Gastrocnemius medialis (tissue), 4 donors: Measurements from ENCODE around the gene CYS1.

Experiments
- POLR2A ChIP-seq, 2 donors: fragments of 450-650 bp; IDR thresholded peaks; one replicate each; pipeline ENCODE4 v1.6.1; 2017; ENCODE audit warnings: antibody characterized with exemption in 2 of 2, mild to moderate bottlenecking in 2 of 2, moderate library complexity in 2 of 2
- TF ChIP-seq, protein P1 (sequence below), 5 experiments: fragments of 450-650 bp in 3 of 5; fragments of 200-600 bp in 2 of 5; sonication (generic) in 2 of 5; IDR thresholded peaks in 4 of 5; conservative IDR thresholded peaks in 1 of 5; 1 replicate in 4 of 5; 2 replicates in 1 of 5; pipeline ENCODE4 v1.5.1; 2016 to 2019; ENCODE audit warnings: antibody characterized with exemption in 5 of 5, mild to moderate bottlenecking in 3 of 5, moderate library complexity in 3 of 5

GRCh38 chr2:10065773-10066055 is 14.5 kb downstream of the CYS1 start:
- TF ChIP-seq, protein P1, sequence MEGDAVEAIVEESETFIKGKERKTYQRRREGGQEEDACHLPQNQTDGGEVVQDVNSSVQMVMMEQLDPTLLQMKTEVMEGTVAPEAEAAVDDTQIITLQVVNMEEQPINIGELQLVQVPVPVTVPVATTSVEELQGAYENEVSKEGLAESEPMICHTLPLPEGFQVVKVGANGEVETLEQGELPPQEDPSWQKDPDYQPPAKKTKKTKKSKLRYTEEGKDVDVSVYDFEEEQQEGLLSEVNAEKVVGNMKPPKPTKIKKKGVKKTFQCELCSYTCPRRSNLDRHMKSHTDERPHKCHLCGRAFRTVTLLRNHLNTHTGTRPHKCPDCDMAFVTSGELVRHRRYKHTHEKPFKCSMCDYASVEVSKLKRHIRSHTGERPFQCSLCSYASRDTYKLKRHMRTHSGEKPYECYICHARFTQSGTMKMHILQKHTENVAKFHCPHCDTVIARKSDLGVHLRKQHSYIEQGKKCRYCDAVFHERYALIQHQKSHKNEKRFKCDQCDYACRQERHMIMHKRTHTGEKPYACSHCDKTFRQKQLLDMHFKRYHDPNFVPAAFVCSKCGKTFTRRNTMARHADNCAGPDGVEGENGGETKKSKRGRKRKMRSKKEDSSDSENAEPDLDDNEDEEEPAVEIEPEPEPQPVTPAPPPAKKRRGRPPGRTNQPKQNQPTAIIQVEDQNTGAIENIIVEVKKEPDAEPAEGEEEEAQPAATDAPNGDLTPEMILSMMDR (IDR thresholded peaks at IDR 0.05 in 4 of 5, conservative IDR thresholded peaks at IDR 0.05 in 1 of 5) = no peak
- no peak for TF ChIP-seq POLR2A (IDR thresholded peaks at IDR 0.05)
